HG02885 (cell line): ENCODE measurements around the gene ZEB2.

Source experiments
- ATAC-seq: cut with Tn5 transposase; IDR thresholded peaks from one replicate; pipeline ENCODE4 v1.9.1; 2021; ENCODE audit warnings: mild to moderate bottlenecking; ENCODE audit not compliant: unreplicated experiment, poor library complexity

The ZEB2 gene

GRCh38 chr2:144404586-144405314 lies 115.2 kb downstream of the ZEB2 start:
- ATAC-seq: no peak

DNA sequence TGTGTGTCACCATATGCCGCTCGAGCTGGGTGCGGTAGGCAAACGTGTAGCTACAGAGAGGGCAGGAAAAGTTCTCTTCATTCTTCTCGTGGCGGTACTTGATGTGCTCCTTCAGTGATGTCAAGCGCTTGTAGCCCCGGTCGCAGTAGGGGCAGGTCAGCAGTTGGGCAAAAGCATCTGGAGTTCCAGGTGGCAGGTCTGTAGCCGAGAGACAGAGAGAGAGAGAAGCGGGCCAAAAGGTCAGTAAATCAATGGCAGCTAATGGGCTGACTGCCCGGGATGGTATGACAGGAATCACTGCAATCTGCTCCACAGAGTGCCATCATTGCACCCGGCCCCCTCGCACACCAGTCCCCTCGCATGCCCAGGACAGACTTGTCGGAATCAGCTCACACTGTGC lies 116.0 kb downstream of the ZEB2 start:
- no peak for ATAC-seq

- no peak for ATAC-seq
Measured at GRCh38 chr2:144402251-144402650, 117.7 kb downstream of the ZEB2 start.

GRCh38 chr2:144401036-144401435 lies 118.9 kb downstream of the ZEB2 start:
- no peak for ATAC-seq

DNA sequence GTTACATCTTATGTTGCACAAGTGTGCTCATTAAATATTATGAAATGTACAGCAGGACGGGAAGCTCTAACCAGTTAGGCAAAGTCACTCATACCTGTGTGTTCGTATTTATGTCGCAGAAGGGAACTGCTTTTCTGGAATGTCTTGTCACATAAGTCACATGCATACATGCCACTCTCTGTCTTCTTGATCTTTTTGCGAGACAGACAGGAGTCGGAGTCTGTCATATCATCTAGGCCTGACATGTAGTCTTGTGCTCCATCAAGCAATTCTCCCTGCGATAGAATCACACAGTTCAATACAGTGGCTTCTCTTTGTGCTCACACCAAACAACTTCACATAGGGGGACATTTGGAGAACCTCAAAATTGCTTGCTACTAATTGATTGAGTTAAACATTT lies 123.6 kb downstream of the ZEB2 start:
- ATAC-seq: no peak

- ATAC-seq: no peak
Measured at GRCh38 chr2:144390424-144391020, 129.4 kb downstream of the ZEB2 start.

GRCh38 chr2:144389930-144390311 lies 130.0 kb downstream of the ZEB2 start:
- ATAC-seq: no peak

DNA sequence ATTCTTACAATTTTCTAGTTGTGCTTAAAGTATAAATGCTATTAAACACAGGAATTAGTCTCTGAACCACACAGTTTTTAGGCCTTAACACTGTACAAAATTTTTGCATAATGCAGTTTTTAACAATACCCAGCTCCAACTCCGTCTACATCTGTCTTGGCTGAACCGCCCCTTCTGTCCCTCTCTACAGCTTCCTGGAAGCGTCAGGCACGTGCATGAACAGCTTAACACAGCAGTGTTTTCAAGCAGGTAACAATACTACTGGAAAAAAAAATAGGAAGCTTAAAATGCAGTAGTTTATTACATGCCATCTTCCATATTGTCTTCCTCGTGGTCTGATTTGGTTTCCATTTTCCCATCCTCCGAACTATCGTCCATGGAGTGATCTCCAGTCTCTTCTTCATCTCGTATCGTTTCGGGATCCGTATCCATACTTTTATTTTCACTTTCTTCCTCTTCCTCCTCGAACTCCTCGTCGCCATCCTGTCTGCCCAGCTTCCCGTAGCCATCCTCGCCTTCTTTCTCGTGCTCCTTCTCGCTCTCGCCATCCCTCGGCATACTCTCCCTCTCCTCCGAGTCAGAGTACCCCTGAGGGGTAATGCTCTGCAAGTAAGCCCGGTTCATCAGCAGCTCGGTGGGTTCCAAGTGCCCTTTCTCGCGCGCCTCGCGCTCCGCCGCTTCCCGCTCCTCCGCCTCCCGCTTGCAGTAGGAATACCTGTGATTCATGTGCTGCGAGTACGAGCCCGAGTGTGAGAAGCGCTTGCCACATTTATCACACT lies 130.6 kb downstream of the ZEB2 start:
- no peak for ATAC-seq

DNA sequence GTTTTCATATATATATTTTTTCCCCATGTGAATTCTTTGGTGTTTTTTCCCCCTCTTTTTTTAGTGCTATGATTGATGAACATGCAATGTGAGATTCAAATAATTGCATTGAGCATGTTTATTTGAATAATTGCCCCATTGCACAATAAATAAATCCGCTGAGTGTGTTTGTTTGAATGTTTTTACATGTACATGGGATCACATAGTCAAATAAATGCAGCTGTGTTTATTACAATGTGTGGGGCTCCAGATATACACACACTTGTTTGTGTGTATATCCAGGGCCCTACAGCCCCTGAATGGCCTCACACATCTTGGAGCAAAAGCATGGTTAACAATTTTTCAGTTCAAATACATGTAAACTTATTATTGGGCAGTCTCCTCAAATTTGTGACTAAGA lies 134.5 kb downstream of the ZEB2 start:
- ATAC-seq: no peak

DNA sequence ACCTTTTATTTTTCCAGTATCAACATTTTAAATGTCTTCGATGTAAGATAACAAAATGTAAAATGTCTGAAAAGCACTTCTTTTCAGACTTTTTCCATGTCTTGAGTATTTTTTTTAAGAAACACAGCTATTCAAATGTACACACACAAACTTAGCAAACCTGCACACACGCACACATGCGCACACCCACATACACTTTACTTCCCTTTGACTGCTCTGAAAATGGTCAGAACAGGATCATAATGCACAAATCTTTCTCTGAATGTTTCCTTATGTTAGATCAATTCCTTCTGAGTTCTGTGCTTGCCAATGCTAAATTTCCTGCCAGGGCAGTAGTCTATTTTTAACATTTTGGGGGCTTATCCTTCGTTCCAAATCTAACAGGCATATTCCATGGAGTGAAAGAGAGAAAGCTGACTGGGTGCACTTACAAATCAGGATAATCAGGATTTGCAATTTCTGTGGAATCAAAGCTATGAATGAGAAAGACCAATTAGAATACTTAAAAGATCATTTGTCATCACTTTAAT lies 136.3 kb downstream of the ZEB2 start:
- ATAC-seq: no peak

GRCh38 chr2:144382849-144383248 lies 137.1 kb downstream of the ZEB2 start:
- peak; percentile 99 for ATAC-seq

- ATAC-seq: no peak
Measured at GRCh38 chr2:144381716-144382115, 138.2 kb downstream of the ZEB2 start.

DNA sequence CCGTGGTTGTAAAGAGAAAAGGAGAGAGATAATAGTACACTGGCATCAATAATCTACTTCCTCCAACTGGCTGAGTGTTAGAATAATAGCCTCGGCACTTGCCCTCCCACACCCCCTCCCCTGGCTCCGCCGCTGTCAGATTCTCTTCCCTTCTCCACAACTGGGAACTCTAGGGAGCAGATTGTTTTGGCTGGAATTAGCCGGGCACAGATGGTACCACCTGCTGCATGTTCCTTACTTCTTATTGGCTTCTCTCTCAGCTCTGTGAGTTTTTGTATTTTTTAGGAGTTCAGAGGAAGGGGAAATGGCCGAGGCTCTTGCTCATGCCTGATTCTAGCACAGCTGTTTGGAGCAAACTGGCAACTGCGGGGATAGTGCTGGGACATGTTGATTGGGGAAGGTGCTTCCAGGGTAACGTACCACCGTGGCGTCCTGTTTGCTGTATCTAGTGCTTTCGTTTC lies 140.0 kb downstream of the ZEB2 start:
- ATAC-seq: no peak

DNA sequence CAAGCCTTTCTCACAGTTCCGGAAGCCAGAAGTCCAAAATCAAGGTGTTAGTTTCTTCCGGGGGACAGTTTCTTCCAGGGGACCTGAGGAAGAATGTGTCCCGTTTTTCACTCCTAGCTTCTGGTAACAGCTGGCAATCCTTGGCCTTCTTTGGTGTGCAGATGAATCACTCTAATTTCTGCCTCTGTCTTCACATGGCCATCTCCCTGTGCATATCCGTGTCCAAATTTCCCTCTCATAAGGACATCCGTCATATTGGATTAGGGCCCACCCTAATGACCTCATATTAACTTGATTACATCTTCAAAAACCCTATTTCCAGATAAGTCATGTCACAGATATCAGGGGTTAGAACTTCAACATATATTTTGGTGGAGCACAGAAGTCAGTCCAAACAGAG lies 141.4 kb downstream of the ZEB2 start:
- ATAC-seq: no peak

DNA sequence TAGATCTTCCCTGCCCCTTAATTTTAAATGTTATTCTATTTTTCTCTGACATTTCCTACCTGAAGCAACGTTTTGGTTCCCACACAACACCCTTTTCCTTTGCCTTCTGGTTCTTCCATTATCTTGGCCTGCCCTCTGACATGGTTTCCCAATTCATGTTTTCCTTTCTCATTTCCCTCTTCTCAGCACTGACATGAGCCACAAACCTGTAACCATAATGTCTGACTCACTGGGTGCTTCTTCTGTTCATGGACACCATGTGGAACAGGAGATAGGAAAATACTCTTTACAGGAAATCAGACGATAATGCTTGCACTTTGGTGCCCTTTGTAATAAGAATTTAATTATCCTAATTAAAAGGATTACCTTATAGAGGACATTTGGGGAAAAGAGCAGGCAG lies 142.0 kb downstream of the ZEB2 start:
- no peak for ATAC-seq

DNA sequence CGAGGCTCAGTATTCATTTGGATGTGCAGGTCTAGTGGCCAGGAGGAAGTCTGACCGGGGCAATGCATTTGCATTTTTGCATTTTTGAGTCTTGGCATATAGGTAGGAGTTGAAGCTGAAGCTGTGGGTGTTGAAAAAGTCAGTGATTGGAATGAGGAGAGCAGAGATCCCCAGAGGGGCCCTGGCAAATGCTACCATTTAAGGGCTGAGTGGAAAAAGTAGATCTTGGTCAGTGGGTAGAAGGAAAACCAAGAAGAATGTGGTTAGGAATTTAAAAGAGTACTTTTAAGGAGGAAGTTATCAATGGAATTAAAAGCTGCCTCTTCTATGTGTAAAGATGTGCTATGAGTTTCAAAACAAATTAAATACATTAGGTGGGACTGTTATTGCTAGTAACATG lies 143.0 kb downstream of the ZEB2 start:
- ATAC-seq: no peak

- no peak for ATAC-seq
Measured at GRCh38 chr2:144376460-144376859, 143.5 kb downstream of the ZEB2 start.

- ATAC-seq: peak; percentile 81
Measured at GRCh38 chr2:144374163-144374661, 145.7 kb downstream of the ZEB2 start.

GRCh38 chr2:144372410-144373080 lies 147.4 kb downstream of the ZEB2 start:
- ATAC-seq: no peak

- ATAC-seq: no peak
Measured at GRCh38 chr2:144370937-144371584, 148.9 kb downstream of the ZEB2 start.
